GM23338 (cell line): ENCODE measurements around the gene BCAS3. TPM values are rescaled to one million over a fixed set of nuclear protein-coding genes. Genes with fewer than 3 reads are reported as not detected.

Source experiments
- ATAC-seq: fragments of 200-7000 bp; cut with Tn5 transposase; 3 replicates; pipeline ENCODE4 v1.9.1; 2020
- DNase-seq: peaks from one replicate; pipeline ENCODE4 v3.0.0-alpha.2; 2015; ENCODE audit warnings: low spot score
- H2AFZ ChIP-seq: fragments of 200-600 bp; sonication (generic); 2 replicates; pipeline ENCODE4 v1.8.0; 2016; ENCODE audit warnings: antibody characterized with exemption, mild to moderate bottlenecking, moderate library complexity
- H3F3A ChIP-seq: fragments of 200-600 bp; sonication (generic); replicated peaks from 2 replicates; pipeline ENCODE4 v1.8.0; 2017; ENCODE audit warnings: antibody characterized with exemption, mixed run types, low read depth
- H3K27ac ChIP-seq: fragments of 200-600 bp; sonication (generic); 2 replicates; pipeline ENCODE4 v1.6.1; 2016; ENCODE audit warnings: low read depth
- H3K27me3 ChIP-seq: fragments of 200-600 bp; sonication (generic); 2 replicates; pipeline ENCODE4 v1.8.0; 2016; ENCODE audit warnings: mild to moderate bottlenecking, mixed run types, moderate library complexity; ENCODE audit not compliant: insufficient read depth
- H3K36me3 ChIP-seq: fragments of 200-600 bp; sonication (generic); 2 replicates; pipeline ENCODE4 v1.8.0; 2016; ENCODE audit warnings: mild to moderate bottlenecking; ENCODE audit not compliant: insufficient read depth
- H3K4me1 ChIP-seq: fragments of 200-600 bp; sonication (generic); 2 replicates; pipeline ENCODE4 v1.8.0; 2016; ENCODE audit warnings: mild to moderate bottlenecking, moderate library complexity; ENCODE audit not compliant: insufficient read depth
- H3K4me2 ChIP-seq: fragments of 200-600 bp; sonication (generic); 2 replicates; pipeline ENCODE4 v1.7.1; 2017; ENCODE audit warnings: mixed run types
- H3K4me3 ChIP-seq: fragments of 200-600 bp; sonication (generic); 2 replicates; pipeline ENCODE4 v1.6.1; 2016; ENCODE audit warnings: mixed run types
- H3K79me2 ChIP-seq: fragments of 200-600 bp; sonication (generic); replicated peaks from 2 replicates; pipeline ENCODE4 v1.8.0; 2017; ENCODE audit warnings: mild to moderate bottlenecking; ENCODE audit not compliant: insufficient read depth
- H3K9me2 ChIP-seq: fragments of 200-600 bp; sonication (generic); 2 replicates; pipeline ENCODE4 v1.8.0; 2017; ENCODE audit not compliant: insufficient read depth
- H4K20me1 ChIP-seq: fragments of 200-600 bp; sonication (generic); replicated peaks from 2 replicates; pipeline ENCODE4 v1.8.0; 2017; ENCODE audit warnings: mild to moderate bottlenecking; ENCODE audit not compliant: insufficient read depth
- H3K27ac Mint-ChIP-seq: 2 replicates; pipeline ENCODE4 v1.8.0; 2020; ENCODE audit warnings: inconsistent platforms, mild to moderate bottlenecking, moderate library complexity, mixed read lengths
- H3K27me3 Mint-ChIP-seq: 3 replicates; pipeline ENCODE4 v1.8.0; 2022; ENCODE audit warnings: low read depth, mild to moderate bottlenecking, moderate library complexity, mixed read lengths, inconsistent platforms; ENCODE audit not compliant: insufficient read depth, poor library complexity
- H3K36me3 Mint-ChIP-seq: 3 replicates; pipeline ENCODE4 v1.8.0; 2021; ENCODE audit warnings: low read depth, mild to moderate bottlenecking, inconsistent platforms, moderate library complexity, mixed read lengths
- H3K4me1 Mint-ChIP-seq: 3 replicates; pipeline ENCODE4 v1.8.0; 2020; ENCODE audit warnings: mild to moderate bottlenecking, inconsistent platforms, mixed read lengths
- H3K4me3 Mint-ChIP-seq: 3 replicates; pipeline ENCODE4 v1.8.0; 2021; ENCODE audit warnings: moderate library complexity, mild to moderate bottlenecking, inconsistent platforms, mixed read lengths
- H3K9me3 Mint-ChIP-seq: 3 replicates; pipeline ENCODE4 v1.8.0; 2020; ENCODE audit warnings: moderate library complexity, mild to moderate bottlenecking, inconsistent platforms, mixed read lengths
- CTCF ChIP-seq, 2 experiments: fragments of 200-600 bp in 1 of 2; sonication (generic) in 1 of 2; conservative IDR thresholded peaks; 2 replicates each; pipeline versions ENCODE4 v1.5.1 to v1.6.1; 2016 to 2017; ENCODE audit warnings: antibody characterized with exemption in 2 of 2, low read depth in 2 of 2, mild to moderate bottlenecking in 2 of 2, moderate library complexity in 1 of 2
- EZH2 ChIP-seq: fragments of 200-600 bp; sonication (generic); IDR thresholded peaks from one replicate; pipeline ENCODE4 v1.8.0; 2017; ENCODE audit warnings: antibody characterized with exemption, mild to moderate bottlenecking, low read depth; ENCODE audit not compliant: unreplicated experiment
- JUNB ChIP-seq: IDR thresholded peaks from one replicate; pipeline ENCODE4 v1.6.1; 2016; ENCODE audit warnings: antibody characterized with exemption; ENCODE audit not compliant: unreplicated experiment
- NANOG ChIP-seq: IDR thresholded peaks from 2 replicates; pipeline ENCODE4 v1.6.1; 2016; ENCODE audit warnings: antibody characterized with exemption, borderline replicate concordance
- REST ChIP-seq: IDR thresholded peaks from one replicate; pipeline ENCODE4 v1.6.1; 2018; ENCODE audit warnings: antibody characterized with exemption; ENCODE audit not compliant: unreplicated experiment
- STAT1 ChIP-seq: IDR thresholded peaks from one replicate; pipeline ENCODE4 v1.6.1; 2016; ENCODE audit warnings: antibody characterized with exemption; ENCODE audit not compliant: unreplicated experiment
- ZNF114 ChIP-seq: fragments of 250-450 bp; sonication (Bioruptor Pico); IDR thresholded peaks from 2 replicates; pipeline ENCODE4 v1.5.0; 2020; ENCODE audit warnings: mild to moderate bottlenecking, moderate library complexity
- ZNF331 ChIP-seq: fragments of 250-450 bp; sonication (Bioruptor Pico); IDR thresholded peaks from 2 replicates; pipeline ENCODE4 v1.5.0; 2020; ENCODE audit warnings: low read depth, mild to moderate bottlenecking, moderate library complexity
- ZNF462 ChIP-seq: fragments of 250-450 bp; sonication (Bioruptor Pico); IDR thresholded peaks from 2 replicates; pipeline ENCODE4 v1.5.0; 2020; ENCODE audit warnings: mild to moderate bottlenecking, moderate library complexity
- polyA plus RNA-seq: library from polyadenylated mRNA; unstranded; fragments of >200 nt; fragmentation: Nextera tagmentation; extraction: Ambion mirVana; gene quantifications from 2 replicates; pipeline ENCODE4 v1.2.1, GENCODE V29; 2016
- total RNA-seq: library from RNA; depleted of rRNA; stranded (reverse); fragments of >200 nt; shearing (Covaris generic); gene quantifications from 2 replicates; pipeline ENCODE4 v1.2.3, GENCODE V29; 2014

Gene BCAS3
- total and polyA plus RNA-seq, 2 experiments from 2014 or later: 8.2 to 28.0 TPM

GRCh38 chr17:61302953-61303816 lies 625.5 kb downstream of the BCAS3 start:
- TF ChIP-seq ZNF114 (CRISPR knock-in tag) (no peak), STAT1 (no peak), ZNF331 (CRISPR knock-in tag) (no peak), CTCF (conservative IDR thresholded peaks at IDR 0.05; ENCODE audit: low read depth in 2 of 2) (no peak), REST (no peak), NANOG (no peak)
- Histone ChIP-seq H3K36me3 (no peaks in the 10 kb centered on the region), H3K4me2 (no peak overlapping the region), H4K20me1 (no peaks in the 10 kb centered on the region), H3K27me3 (no peaks in the 10 kb centered on the region), H3F3A (no peaks in the 10 kb centered on the region), H3K9me2 (no peaks in the 10 kb centered on the region), H3K27ac (no peak overlapping the region), H3K4me1 (no peaks in the 10 kb centered on the region; the same call in 1 of the 2 replicates), H3K79me2 (no peaks in the 10 kb centered on the region), H3K4me3 (no peak overlapping the region), H2AFZ (no peak overlapping the region)
- ATAC-seq: no peak
- H3K4me1 Mint-ChIP-seq: peaks cover 12% of the 10 kb centered on the region
- no peaks in the 10 kb centered on the region for H3K27me3 Mint-ChIP-seq
- H3K36me3 Mint-ChIP-seq: no peaks in the 10 kb centered on the region
- no peak overlapping the region for H3K27ac Mint-ChIP-seq
- H3K4me3 Mint-ChIP-seq: no peak overlapping the region
- H3K9me3 Mint-ChIP-seq: no peaks in the 10 kb centered on the region
- DNase-seq: no peak

- Histone ChIP-seq H4K20me1 (no peaks in the 10 kb centered on the region), H3K9me2 (no peaks in the 10 kb centered on the region), H3F3A (no peaks in the 10 kb centered on the region), H3K4me1 (peaks cover 6% of the 10 kb centered on the region; the same call in 1 of the 2 replicates), H3K79me2 (no peaks in the 10 kb centered on the region), H2AFZ (no peak overlapping the region), H3K4me2 (no peak overlapping the region), H3K27ac (no peak overlapping the region), H3K27me3 (no peaks in the 10 kb centered on the region), H3K36me3 (no peaks in the 10 kb centered on the region), H3K4me3 (no peak overlapping the region)
- DNase-seq (no peak), ATAC-seq (no peak)
- Mint-ChIP-seq H3K4me3 (no peak overlapping the region), H3K27ac (no peak overlapping the region), H3K9me3 (no peaks in the 10 kb centered on the region), H3K27me3 (no peaks in the 10 kb centered on the region), H3K4me1 (peaks cover 18% of the 10 kb centered on the region), H3K36me3 (no peaks in the 10 kb centered on the region)
- TF ChIP-seq STAT1: no peak
- no peak for TF ChIP-seq ZNF462 (CRISPR knock-in tag)
- TF ChIP-seq EZH2: no peak
- no peak for TF ChIP-seq JUNB
Observed at GRCh38 chr17:61303817-61304096, 626.1 kb downstream of the BCAS3 start.
